Fibroblast of mammary gland (primary cell): ENCODE data around the gene ZFYVE28.
A peak's percentile ranks its signal among the peaks of the same experiment; 100 is the strongest.

Source experiments
- DNase-seq: peaks from one replicate; pipeline ENCODE4 v3.0.0-alpha.2; 2010; ENCODE audit warnings: low read depth
- H3K4me3 ChIP-seq: 2 replicates; pipeline ENCODE4 v1.5.1; 2011; ENCODE audit warnings: low read depth, mild to moderate bottlenecking, low read length, moderate library complexity; ENCODE audit not compliant: control insufficient read depth
- CTCF ChIP-seq: conservative IDR thresholded peaks from 2 replicates; pipeline ENCODE4 v1.5.1; 2011; ENCODE audit warnings: low read depth, low read length, inconsistent platforms; ENCODE audit not compliant: control insufficient read depth, insufficient read depth

The ZFYVE28 gene

DNA sequence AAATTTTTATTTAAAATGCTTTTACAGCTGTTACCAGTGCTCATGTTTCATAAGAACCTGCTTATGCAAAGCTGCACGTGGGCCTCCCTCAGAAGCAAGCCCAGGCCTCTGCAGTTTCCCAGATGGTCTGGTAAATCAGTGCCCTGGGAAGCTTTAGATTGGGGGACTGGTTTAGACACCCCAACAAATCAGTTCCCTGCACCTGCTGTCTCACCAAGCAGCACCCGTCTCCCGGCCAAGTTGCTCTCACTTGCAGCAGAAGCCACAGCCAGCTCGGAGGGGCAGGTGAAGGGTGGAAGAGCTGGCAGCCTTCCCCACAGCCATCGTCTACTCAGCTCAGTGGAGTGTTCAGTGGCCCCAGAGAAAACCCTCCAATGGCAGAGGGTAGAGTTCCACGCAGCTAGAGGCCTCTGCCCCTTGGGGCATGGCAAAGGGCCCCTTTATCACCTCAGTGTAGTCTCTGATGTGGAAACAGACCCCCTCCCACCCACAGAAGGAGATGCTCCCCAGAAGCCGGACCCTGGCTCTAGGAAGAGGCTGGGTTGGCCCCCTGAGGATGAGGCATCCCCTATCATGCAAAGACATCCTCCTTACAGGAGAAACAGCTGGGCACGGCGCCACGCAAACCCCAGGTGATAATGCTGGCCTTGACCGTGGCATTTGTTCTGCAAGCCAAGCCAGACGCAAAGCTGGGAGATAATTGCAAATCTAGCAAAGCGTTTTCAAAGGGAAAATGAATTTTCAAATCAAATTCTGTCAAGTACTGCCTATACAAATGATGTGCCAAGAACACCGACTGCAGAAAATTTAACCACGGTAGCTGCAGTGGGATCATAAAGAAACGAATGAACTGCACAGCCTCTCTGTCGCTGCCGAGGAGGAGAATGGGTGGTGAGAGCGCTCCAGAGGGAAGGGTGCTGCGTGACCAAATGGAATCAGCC, 51.9 kb downstream of the ZFYVE28 start:
- DNase-seq = no peak
- H3K4me3 ChIP-seq = no peak overlapping the region
- TF ChIP-seq CTCF = no peak

- H3K4me3 ChIP-seq = no peak overlapping the region
- no peak for DNase-seq
- TF ChIP-seq CTCF = no peak
Observed at GRCh38 chr4:2365913-2366210, 52.6 kb downstream of the ZFYVE28 start.

GRCh38 chr4:2365054-2365912, 53.2 kb downstream of the ZFYVE28 start:
- H3K4me3 ChIP-seq = peak overlapping the region; percentile 53
- no peak for DNase-seq
- no peak for TF ChIP-seq CTCF

GRCh38 chr4:2364654-2365053, 53.8 kb downstream of the ZFYVE28 start:
- TF ChIP-seq CTCF = no peak
- DNase-seq = peak; percentile 61
- H3K4me3 ChIP-seq = peak overlapping the region; percentile 53

DNA sequence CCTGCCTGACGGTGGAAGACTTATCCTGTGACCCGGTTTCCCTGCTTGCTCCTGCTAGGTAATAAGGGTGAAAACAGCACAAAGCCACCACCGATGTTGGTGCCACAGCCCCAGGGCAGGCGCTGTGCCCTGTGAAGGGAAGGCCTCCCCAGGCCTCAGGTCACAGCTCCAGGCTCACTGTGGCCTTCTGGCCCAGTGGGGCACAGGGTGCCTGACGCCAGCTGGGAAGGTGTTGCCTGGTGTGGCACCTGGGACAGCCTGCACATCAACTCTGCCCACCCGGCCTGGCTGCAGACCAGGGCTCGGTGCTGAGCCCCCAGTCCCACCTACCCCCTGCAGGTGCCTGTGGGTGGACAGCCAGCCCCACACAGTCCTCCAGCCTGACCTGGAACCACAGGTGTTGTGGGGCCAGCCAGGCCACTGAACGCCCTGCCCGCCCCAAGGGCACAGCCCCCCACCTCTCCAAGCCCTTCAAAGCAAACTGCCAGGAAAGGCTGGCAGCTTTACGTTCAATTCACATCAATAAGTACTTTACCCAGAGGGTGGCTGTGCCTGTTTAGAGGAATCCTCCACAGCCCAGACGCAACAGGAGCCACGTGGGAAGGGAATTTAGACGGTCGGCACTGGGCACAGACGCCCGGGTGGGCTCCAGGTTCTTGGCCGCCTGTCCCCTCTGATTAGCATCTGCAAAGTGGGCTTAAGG, 54.3 kb downstream of the ZFYVE28 start:
- TF ChIP-seq CTCF = no peak
- H3K4me3 ChIP-seq = peak overlapping the region; percentile 53

GRCh38 chr4:2363056-2363721, 55.3 kb downstream of the ZFYVE28 start:
- DNase-seq = peak; percentile 16
- TF ChIP-seq CTCF = no peak
- H3K4me3 ChIP-seq = no peak overlapping the region

More for the DNA sequence above, 54.3 kb downstream of the ZFYVE28 start:
- DNase-seq = no peak
